Endothelial cell of umbilical vein (primary cell): ENCODE measurements around the gene RALGPS2. TPM values are rescaled to one million over a fixed set of nuclear protein-coding genes. Genes with fewer than 3 reads are reported as not detected.
A peak's percentile ranks its signal among the peaks of the same experiment; 100 is the strongest.

Source experiments
- BruUV-seq: library from RNA; stranded (reverse); fragments of 400-500 nt; replicated peaks from 2 replicates; lab custom pipeline; 2021; lab: Mats Ljungman, UMichigan
- CTCF ChIA-PET: fragments of 300-600, 350-600 bp; sonication (Branson Sonifier 250); formaldehyde crosslinking; loops from one replicate; lab custom pipeline; 2021; ENCODE audit warnings: antibody characterized with exemption, inconsistent platforms; lab: Charles Lee
- POLR2A ChIA-PET: fragments of 300-600, 350-600 bp; sonication (Branson Sonifier 250); formaldehyde crosslinking; loops from one replicate; lab custom pipeline; 2021; ENCODE audit warnings: antibody characterized with exemption, inconsistent platforms; lab: Charles Lee
- DNase-seq: peaks from one replicate; pipeline ENCODE4 v3.0.0-alpha.2; 2011; ENCODE audit warnings: low read depth, low spot score
- FAIRE-seq: peaks from 2 replicates; lab custom pipeline; 2011; peaks lifted over from hg19 to GRCh38; lab: Jason Lieb, UNC
- H2AFZ ChIP-seq: 2 replicates; pipeline ENCODE4 v1.6.0; 2012; ENCODE audit warnings: low read depth, low read length, control low read depth, inconsistent platforms
- H3K27ac ChIP-seq: 2 replicates; pipeline ENCODE4 v1.5.1; 2011; ENCODE audit warnings: low read depth, mild to moderate bottlenecking, control low read depth, low read length, moderate library complexity; ENCODE audit not compliant: insufficient read depth
- H3K27me3 ChIP-seq, 2 experiments: 2 replicates each; pipeline versions ENCODE4 v1.6.0 to v1.6.1; 2011; ENCODE audit warnings: low read length in 2 of 2, mixed read lengths in 1 of 2; ENCODE audit not compliant: control insufficient read depth in 2 of 2, insufficient read depth in 2 of 2
- H3K36me3 ChIP-seq, 2 experiments: 2 replicates in 1 of 2; 3 replicates in 1 of 2; pipeline ENCODE4 v1.5.1; 2011; ENCODE audit warnings: low read length in 2 of 2, mild to moderate bottlenecking in 1 of 2, moderate library complexity in 1 of 2; ENCODE audit not compliant: control insufficient read depth in 2 of 2, insufficient read depth in 2 of 2; ENCODE audit errors: extremely low read depth in 1 of 2
- H3K4me1 ChIP-seq: 3 replicates; pipeline ENCODE4 v1.5.1; 2011; ENCODE audit warnings: mild to moderate bottlenecking, low read length; ENCODE audit not compliant: control insufficient read depth, insufficient read depth; ENCODE audit errors: extremely low read depth
- H3K4me2 ChIP-seq: 2 replicates; pipeline ENCODE4 v1.6.1; 2011; ENCODE audit warnings: low read length, control low read depth, mixed read lengths; ENCODE audit not compliant: insufficient read depth
- H3K4me3 ChIP-seq, 3 experiments: fragments of 200-600 bp in 1 of 3; sonication (generic), shearing (Covaris generic) in 1 of 3; replicated peaks in 1 of 3; 2 replicates each; pipeline ENCODE4 v1.5.1; 2011 to 2016; ENCODE audit warnings: control low read depth in 3 of 3, low read length in 3 of 3, mild to moderate bottlenecking in 2 of 3, inconsistent platforms in 1 of 3, low read depth in 1 of 3, moderate library complexity in 1 of 3; ENCODE audit not compliant: insufficient read depth in 1 of 3
- H3K79me2 ChIP-seq: 2 replicates; pipeline ENCODE4 v1.6.0; 2012; ENCODE audit warnings: low read length, inconsistent platforms; ENCODE audit not compliant: control insufficient read depth, insufficient read depth
- H3K9ac ChIP-seq: replicated peaks from 2 replicates; pipeline ENCODE3; 2011; ENCODE audit warnings: low read length, control low read depth; ENCODE audit not compliant: insufficient read depth; ENCODE audit errors: extremely low read depth
- H3K9me1 ChIP-seq: replicated peaks from 3 replicates; pipeline ENCODE4 v1.6.0; 2011; ENCODE audit warnings: mild to moderate bottlenecking, low read length; ENCODE audit not compliant: control insufficient read depth, insufficient read depth; ENCODE audit errors: extremely low read depth
- H3K9me3 ChIP-seq: replicated peaks from 2 replicates; pipeline ENCODE4 v1.5.1; 2012; ENCODE audit warnings: low read length, inconsistent platforms; ENCODE audit not compliant: control insufficient read depth, insufficient read depth
- H4K20me1 ChIP-seq: replicated peaks from 2 replicates; pipeline ENCODE3; 2011; ENCODE audit warnings: mild to moderate bottlenecking, low read length; ENCODE audit not compliant: control insufficient read depth, insufficient read depth; ENCODE audit errors: extremely low read depth
- CTCF ChIP-seq, 2 donors: IDR thresholded peaks; 1 replicate in 1 of 2; 2 replicates in 1 of 2; pipeline ENCODE4 v1.5.1; 2011; ENCODE audit warnings: low read length in 2 of 2, mild to moderate bottlenecking in 2 of 2, moderate library complexity in 2 of 2, control low read depth in 1 of 2, inconsistent platforms in 1 of 2, low read depth in 1 of 2; ENCODE audit not compliant: insufficient read depth in 1 of 2; ENCODE audit errors: extremely low read depth in 1 of 2
- EZH2 ChIP-seq: IDR thresholded peaks from 2 replicates; pipeline ENCODE4 v1.6.1; 2012; ENCODE audit warnings: borderline replicate concordance, low read depth, mild to moderate bottlenecking, moderate library complexity, low read length, inconsistent platforms; ENCODE audit not compliant: severe bottlenecking
- FOS ChIP-seq: IDR thresholded peaks from 2 replicates; pipeline ENCODE4 v1.6.1; 2011; ENCODE audit warnings: mild to moderate bottlenecking, low read length, moderate library complexity, borderline replicate concordance; ENCODE audit not compliant: insufficient read depth
- GATA2 ChIP-seq: IDR thresholded peaks from 2 replicates; pipeline ENCODE4 v1.7.0; 2011; ENCODE audit warnings: low read depth, mild to moderate bottlenecking, moderate library complexity, mixed read lengths, low read length; ENCODE audit not compliant: insufficient read length, insufficient read depth
- JUN ChIP-seq: IDR thresholded peaks from 2 replicates; pipeline ENCODE4 v1.6.1; 2011; ENCODE audit warnings: borderline replicate concordance, low read depth; ENCODE audit not compliant: insufficient read length, insufficient read depth
- MYC ChIP-seq: IDR thresholded peaks from one replicate; pipeline ENCODE4 v1.6.1; 2011; ENCODE audit warnings: mild to moderate bottlenecking, low read depth, low read length
- POLR2A ChIP-seq: IDR thresholded peaks from 2 replicates; pipeline ENCODE4 v1.6.1; 2012; ENCODE audit warnings: low read depth, mild to moderate bottlenecking, control low read depth, low read length
- POLR2AphosphoS5 ChIP-seq: IDR thresholded peaks from 2 replicates; pipeline ENCODE4 v1.6.1; 2012; ENCODE audit warnings: low read depth, mild to moderate bottlenecking, control low read depth, low read length, moderate library complexity; ENCODE audit not compliant: insufficient read depth
- dilution Hi-C: fragments of 300-500 bp; cut with MboI; formaldehyde crosslinking; loops from one replicate; pipeline ENCODE4 v1.15.0; 2019; ENCODE audit warnings: low sequenced_read_pairs; ENCODE audit not compliant: extremely low pct_ligation_motif_present
- intact Hi-C: fragments of 100-400 bp; cut with micrococcal nuclease; formaldehyde crosslinking; loops from one replicate; pipeline ENCODE4 v1.10.0; 2022
- polyA plus RNA-seq, 4 experiments: library from polyadenylated mRNA; depleted of rRNA in 3 of 4; stranded (reverse) in 3 of 4; unstranded in 1 of 4; fragments of >200 nt; gene quantifications; 2 replicates each; pipeline versions ENCODE4 v1.2.1 to v1.2.3, GENCODE V29; 2011 to 2012; ENCODE audit warnings: missing spikeins in 1 of 4
- total RNA-seq: library from RNA; stranded (reverse); gene quantifications from 2 replicates; pipeline ENCODE4 v1.2.3, GENCODE V29; 2021
- TF ChIP-seq, protein P1 (sequence below): IDR thresholded peaks from 2 replicates; pipeline ENCODE4 v1.6.1; 2011; ENCODE audit not compliant: insufficient read depth, insufficient read length

Gene RALGPS2
- total and polyA plus RNA-seq, 2 donors (not counting 3 experiments of a cell fraction or from before 2014, with no cell fraction given) = 4.6 to 27.7 TPM

DNA sequence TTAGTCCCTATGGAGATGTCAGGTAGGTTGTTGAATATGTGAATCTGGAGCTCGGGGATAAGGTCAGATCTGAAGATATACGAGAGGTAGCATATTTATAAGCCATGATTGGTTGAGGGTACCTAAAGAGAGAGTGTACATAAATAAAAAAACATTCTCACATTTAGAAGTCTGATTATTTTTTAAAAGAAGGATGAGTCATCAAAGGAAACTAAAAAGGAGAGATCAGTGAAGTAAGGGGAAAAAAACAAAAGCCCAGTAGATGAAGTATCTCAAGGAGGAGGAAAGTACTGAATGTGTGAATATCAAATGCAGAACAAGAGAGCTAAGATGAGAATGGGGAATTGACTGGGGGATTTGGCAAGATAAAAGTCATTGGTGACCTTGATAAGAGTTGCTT, 161.5 kb downstream of the RALGPS2 start:
- Histone ChIP-seq H3K9me1 (no peaks in the 10 kb centered on the region), H3K9me3 (no peaks in the 10 kb centered on the region), H3K36me3 (no peaks in the 10 kb centered on the region), H4K20me1 (no peaks in the 10 kb centered on the region), H3K4me3 (no peak overlapping the region), H3K27ac (no peak overlapping the region), H3K79me2 (no peaks in the 10 kb centered on the region), H2AFZ (no peak overlapping the region), H3K27me3 (no peaks in the 10 kb centered on the region), H3K4me2 (no peak overlapping the region), H3K4me1 (no peaks in the 10 kb centered on the region), H3K9ac (no peak overlapping the region)
- dilution Hi-C loops = no loop called here
- DNase-seq = peak; percentile 12
- TF ChIP-seq FOS (peak; percentile 49), CTCF (IDR thresholded peaks at IDR 0.05; ENCODE audit: extremely low read depth in 1 of 2, insufficient read depth in 1 of 2, low read depth in 1 of 2, low read length in 2 of 2) (no peak), POLR2AphosphoS5 (no peak), JUN (peak; percentile 36), EZH2 (no peak), MYC (no peak), POLR2A (no peak), GATA2 (no peak)
- TF ChIP-seq, protein P1, sequence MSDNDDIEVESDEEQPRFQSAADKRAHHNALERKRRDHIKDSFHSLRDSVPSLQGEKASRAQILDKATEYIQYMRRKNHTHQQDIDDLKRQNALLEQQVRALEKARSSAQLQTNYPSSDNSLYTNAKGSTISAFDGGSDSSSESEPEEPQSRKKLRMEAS = no peak
- ChIA-PET CTCF (interaction anchor here (1.3 kb wide), 1 partner anchor 116 kb away, joined by 6 read pairs; no protein-coding TSS in a partner anchor), POLR2A (no interaction called here)
- no TSS peak for BruUV-seq
- no peak for FAIRE-seq
- intact Hi-C loops = no loop called here
